ENCODE measurements around the gene DPF3. TPM values are rescaled to one million over a fixed set of nuclear protein-coding genes. Genes with fewer than 3 reads are reported as not detected.

DPF3 gene
- total RNA-seq, 1 experiment from 2014 or later: 0.31 TPM

- TF ChIP-seq FOXP1 (CRISPR knock-in tag; IDR thresholded peaks at IDR 0.05; ENCODE audit: borderline replicate concordance) (no peak), MXD4 (CRISPR knock-in tag; IDR thresholded peaks at IDR 0.05; ENCODE audit: borderline replicate concordance) (no peak), ATF6 (CRISPR knock-in tag; IDR thresholded peaks at IDR 0.05) (no peak), ZNF317 (CRISPR knock-in tag; IDR thresholded peaks at IDR 0.05; ENCODE audit: borderline replicate concordance, low read depth) (no peak), ELF4 (CRISPR knock-in tag; IDR thresholded peaks at IDR 0.05; ENCODE audit: low read depth) (no peak), ESRRA (CRISPR knock-in tag; IDR thresholded peaks at IDR 0.05; ENCODE audit: borderline replicate concordance) (no peak), CDX4 (CRISPR knock-in tag; IDR thresholded peaks at IDR 0.05; ENCODE audit: borderline replicate concordance) (no peak), E2F1 (CRISPR knock-in tag; IDR thresholded peaks at IDR 0.05) (no peak), NR1H2 (CRISPR knock-in tag; IDR thresholded peaks at IDR 0.05) (no peak), ZNF671 (CRISPR knock-in tag; IDR thresholded peaks at IDR 0.05) (no peak), NFATC4 (CRISPR knock-in tag; IDR thresholded peaks at IDR 0.05) (no peak)
- H3K27me3 Mint-ChIP-seq (ENCODE audit: low read depth): no peaks in the 10 kb centered on the region; the same call in 1 of the 2 replicates
- POLR2A ChIA-PET: no interaction called here
Measured at GRCh38 chr14:72605921-72606220, 288.0 kb downstream of the DPF3 start.

GRCh38 chr14:72605096-72605920, 288.6 kb downstream of the DPF3 start:
- DNase-seq (ENCODE audit: low spot score) (no peak), ATAC-seq (no peak)
- Mint-ChIP-seq H3K27ac (no peak overlapping the region), H3K9me3 (peaks cover 8% of the 10 kb centered on the region; the same call in 1 of the 2 replicates), H3K4me3 (no peak overlapping the region), H3K4me1 (peaks cover 24% of the 10 kb centered on the region), H3K36me3 (no peaks in the 10 kb centered on the region), H3K27me3 (ENCODE audit: low read depth) (no peaks in the 10 kb centered on the region; the same call in 1 of the 2 replicates)
- POLR2A ChIA-PET: no interaction called here
- CTCF ChIA-PET: no interaction called here
- TF ChIP-seq GABPB1 (CRISPR knock-in tag; IDR thresholded peaks at IDR 0.05) (no peak), PRRX2 (CRISPR knock-in tag; IDR thresholded peaks at IDR 0.05) (no peak), ZNF317 (CRISPR knock-in tag; IDR thresholded peaks at IDR 0.05; ENCODE audit: borderline replicate concordance, low read depth) (no peak), FOXP4 (CRISPR knock-in tag; IDR thresholded peaks at IDR 0.05) (no peak), ETV6 (CRISPR knock-in tag; IDR thresholded peaks at IDR 0.05) (no peak), E2F4 (CRISPR knock-in tag; IDR thresholded peaks at IDR 0.05; ENCODE audit: borderline replicate concordance, low read depth) (no peak), ZSCAN18 (CRISPR knock-in tag; IDR thresholded peaks at IDR 0.05) (no peak), GRHL2 (CRISPR knock-in tag; IDR thresholded peaks at IDR 0.05; ENCODE audit: insufficient replicate concordance, severe bottlenecking) (no peak), ATF2 (CRISPR knock-in tag; IDR thresholded peaks at IDR 0.05; ENCODE audit: borderline replicate concordance, low read depth) (no peak), IRF2 (CRISPR knock-in tag; IDR thresholded peaks at IDR 0.05; ENCODE audit: borderline replicate concordance, low read depth) (no peak), ATF3 (CRISPR knock-in tag; conservative IDR thresholded peaks at IDR 0.05) (no peak), ZNF512 (CRISPR knock-in tag; IDR thresholded peaks at IDR 0.05; ENCODE audit: borderline replicate concordance) (no peak)

More at GRCh38 chr14:72605921-72606220, 288.0 kb downstream of the DPF3 start:
- peaks cover 8% of the 10 kb centered on the region; the same call in 1 of the 2 replicates for H3K9me3 Mint-ChIP-seq
- no peaks in the 10 kb centered on the region for H3K36me3 Mint-ChIP-seq
- H3K4me3 Mint-ChIP-seq: no peak overlapping the region
- DNase-seq (ENCODE audit: low spot score): no peak
- CTCF ChIA-PET: no interaction called here
- no peak overlapping the region for H3K27ac Mint-ChIP-seq
- H3K4me1 Mint-ChIP-seq: peaks cover 20% of the 10 kb centered on the region
- ATAC-seq: no peak
